Vagina (tissue), 2 donors: ENCODE results near the gene KLC1. TPM values are rescaled to one million over a fixed set of nuclear protein-coding genes. Genes with fewer than 3 reads are reported as not detected.
A peak's percentile ranks its signal among the peaks of the same experiment; 100 is the strongest.
"Not testable (repeated sequence)": the region's sequence is repeated elsewhere in the genome, so short reads cannot be mapped to it uniquely, and the experiment has no call there.

Source experiments
- DNase-seq, 2 donors: peaks; one replicate each; pipeline ENCODE4 v3.0.0-alpha.2; 2017; ENCODE audit errors: extremely low spot score in 2 of 2
- H3K27ac ChIP-seq: fragments of 200-600 bp; sonication (generic); one replicate; pipeline ENCODE4 v1.5.1; 2019
- H3K27me3 ChIP-seq: fragments of 200-600 bp; sonication (generic); one replicate; pipeline ENCODE4 v1.5.1; 2019
- H3K36me3 ChIP-seq, 2 donors: fragments of 200-600 bp; sonication (generic); one replicate each; pipeline ENCODE4 v1.5.1; 2017 to 2019
- H3K4me1 ChIP-seq: fragments of 200-600 bp; sonication (generic); one replicate; pipeline ENCODE4 v1.5.1; 2019
- H3K4me3 ChIP-seq, 2 donors: fragments of 200-600 bp; sonication (generic); 1 replicate in 1 of 2; 2 replicates in 1 of 2; pipeline ENCODE4 v1.5.1; 2016 to 2019
- H3K9me3 ChIP-seq: fragments of 200-600 bp; sonication (generic); one replicate; pipeline ENCODE4 v1.5.1; 2019
- POLR2A ChIP-seq, 2 donors: fragments of 450-650 bp; IDR thresholded peaks; one replicate each; pipeline ENCODE4 v1.6.1; 2017; ENCODE audit warnings: antibody characterized with exemption in 2 of 2, mild to moderate bottlenecking in 2 of 2, moderate library complexity in 2 of 2
- POLR2AphosphoS5 ChIP-seq, 2 donors: sonication (generic); formaldehyde crosslinking; IDR thresholded peaks; one replicate each; pipeline ENCODE4 v1.9.0; 2017; ENCODE audit warnings: antibody characterized with exemption in 2 of 2, mild to moderate bottlenecking in 2 of 2, low read depth in 1 of 2; ENCODE audit not compliant: insufficient read depth in 1 of 2
- intact Hi-C: fragments of 100-400 bp; cut with DNase I; formaldehyde crosslinking; loops from one replicate; pipeline ENCODE4 v1.15.1; 2023
- total RNA-seq: library from RNA; depleted of rRNA; stranded (reverse); fragments of >200 nt; gene quantifications from one replicate; pipeline ENCODE4 v1.2.3, GENCODE V29; 2016
- TF ChIP-seq, protein P1 (sequence below), 3 experiments: fragments of 450-650 bp in 2 of 3; fragments of 200-600 bp in 1 of 3; sonication (generic) in 1 of 3; IDR thresholded peaks; one replicate each; pipeline ENCODE4 v1.5.1; 2017 to 2019; ENCODE audit warnings: antibody characterized with exemption in 3 of 3, mild to moderate bottlenecking in 2 of 3, moderate library complexity in 2 of 3

Gene KLC1
- total RNA-seq, 1 donor from 2014 or later, result 322 TPM

- Histone ChIP-seq H3K4me1 (peaks cover 20% of the 10 kb centered on the region), H3K9me3 (peaks cover 6% of the 10 kb centered on the region), H3K36me3 (no peaks in the 10 kb centered on the region), H3K4me3 (peak overlapping the region; percentile 20 to 24), H3K27me3 (no peaks in the 10 kb centered on the region), H3K27ac (no peak overlapping the region)
- TF ChIP-seq POLR2A (IDR thresholded peaks at IDR 0.05) (no peak), POLR2AphosphoS5 (IDR thresholded peaks at IDR 0.05; ENCODE audit: insufficient read depth in 1 of 2, low read depth in 1 of 2) (no peak)
- TF ChIP-seq, protein P1, sequence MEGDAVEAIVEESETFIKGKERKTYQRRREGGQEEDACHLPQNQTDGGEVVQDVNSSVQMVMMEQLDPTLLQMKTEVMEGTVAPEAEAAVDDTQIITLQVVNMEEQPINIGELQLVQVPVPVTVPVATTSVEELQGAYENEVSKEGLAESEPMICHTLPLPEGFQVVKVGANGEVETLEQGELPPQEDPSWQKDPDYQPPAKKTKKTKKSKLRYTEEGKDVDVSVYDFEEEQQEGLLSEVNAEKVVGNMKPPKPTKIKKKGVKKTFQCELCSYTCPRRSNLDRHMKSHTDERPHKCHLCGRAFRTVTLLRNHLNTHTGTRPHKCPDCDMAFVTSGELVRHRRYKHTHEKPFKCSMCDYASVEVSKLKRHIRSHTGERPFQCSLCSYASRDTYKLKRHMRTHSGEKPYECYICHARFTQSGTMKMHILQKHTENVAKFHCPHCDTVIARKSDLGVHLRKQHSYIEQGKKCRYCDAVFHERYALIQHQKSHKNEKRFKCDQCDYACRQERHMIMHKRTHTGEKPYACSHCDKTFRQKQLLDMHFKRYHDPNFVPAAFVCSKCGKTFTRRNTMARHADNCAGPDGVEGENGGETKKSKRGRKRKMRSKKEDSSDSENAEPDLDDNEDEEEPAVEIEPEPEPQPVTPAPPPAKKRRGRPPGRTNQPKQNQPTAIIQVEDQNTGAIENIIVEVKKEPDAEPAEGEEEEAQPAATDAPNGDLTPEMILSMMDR (IDR thresholded peaks at IDR 0.05), result no peak
- intact Hi-C loops, result no loop called here
- DNase-seq, result no peak
Observed at GRCh38 chr14:103607822-103608221, 21.2 kb upstream of the KLC1 start.

- H3K36me3 ChIP-seq, H3K27me3 ChIP-seq, DNase-seq, H3K27ac ChIP-seq, intact Hi-C loops, H3K9me3 ChIP-seq, H3K4me3 ChIP-seq: not testable (repeated sequence)
- peaks cover 20% of the 10 kb centered on the region for H3K4me1 ChIP-seq
Observed at GRCh38 chr14:103609081-103609480, 19.9 kb upstream of the KLC1 start.

DNA sequence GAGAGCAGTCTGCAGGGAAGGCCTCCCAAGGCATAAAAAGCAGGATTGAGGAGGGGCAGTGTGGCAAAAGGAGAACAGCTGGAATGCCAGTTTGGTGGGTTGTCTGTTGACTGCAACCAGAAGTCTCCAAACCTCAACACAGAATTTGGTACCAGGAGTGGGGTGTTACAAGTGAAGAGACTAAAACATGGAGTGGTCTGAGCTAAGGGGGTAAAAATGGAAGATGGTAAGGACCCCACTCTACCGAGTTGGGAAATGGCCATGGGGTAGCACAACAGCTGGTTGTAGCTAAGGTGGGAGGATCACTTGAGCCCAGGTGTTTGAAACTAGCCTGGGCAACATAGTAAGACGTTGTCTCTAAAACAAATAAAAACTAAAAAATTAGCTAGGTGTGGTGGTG lies 17.8 kb upstream of the KLC1 start:
- Histone ChIP-seq H3K36me3 (no peaks in the 10 kb centered on the region), H3K9me3 (peaks cover 6% of the 10 kb centered on the region), H3K27ac (no peak overlapping the region), H3K27me3 (no peaks in the 10 kb centered on the region), H3K4me1 (peaks cover 20% of the 10 kb centered on the region), H3K4me3 (no peak overlapping the region)
- no peak for DNase-seq
- intact Hi-C loops, result no loop called here
- TF ChIP-seq POLR2A (IDR thresholded peaks at IDR 0.05), result no peak
- TF ChIP-seq, protein P1 (IDR thresholded peaks at IDR 0.05), result no peak
- no peak for TF ChIP-seq POLR2AphosphoS5 (IDR thresholded peaks at IDR 0.05; ENCODE audit: insufficient read depth in 1 of 2, low read depth in 1 of 2)

DNA sequence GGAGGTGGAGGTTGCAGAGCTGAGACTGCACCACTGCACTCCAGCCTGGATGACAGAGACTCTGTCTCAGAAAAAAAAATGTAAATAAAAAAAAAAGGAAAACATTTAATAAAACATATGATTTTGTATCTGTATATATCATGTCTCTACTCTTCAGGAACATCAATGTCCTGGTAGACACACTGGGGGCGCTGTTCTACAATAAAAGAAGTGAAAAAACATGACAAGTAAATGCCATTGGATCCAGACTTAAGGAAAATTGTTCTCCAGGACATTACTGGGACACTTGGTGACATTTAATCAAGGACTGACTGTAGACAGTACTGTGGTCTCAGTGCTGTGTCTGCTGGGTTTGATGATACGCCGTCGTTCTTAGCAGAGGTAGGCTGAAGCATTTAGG lies 15.5 kb upstream of the KLC1 start:
- no peak for DNase-seq
- Histone ChIP-seq H3K27me3 (no peaks in the 10 kb centered on the region), H3K4me1 (peaks cover 1% of the 10 kb centered on the region), H3K4me3 (no peak overlapping the region), H3K27ac (no peak overlapping the region), H3K36me3 (no peaks in the 10 kb centered on the region), H3K9me3 (peaks cover 6% of the 10 kb centered on the region)
- intact Hi-C loops, result no loop called here
- TF ChIP-seq POLR2A (IDR thresholded peaks at IDR 0.05), result no peak
- TF ChIP-seq, protein P1 (IDR thresholded peaks at IDR 0.05), result no peak
- no peak for TF ChIP-seq POLR2AphosphoS5 (IDR thresholded peaks at IDR 0.05; ENCODE audit: insufficient read depth in 1 of 2, low read depth in 1 of 2)

GRCh38 chr14:103616635-103617300 lies 12.2 kb upstream of the KLC1 start:
- no peak for DNase-seq
- Histone ChIP-seq H3K4me1 (no peaks in the 10 kb centered on the region), H3K27me3 (no peaks in the 10 kb centered on the region), H3K36me3 (no peaks in the 10 kb centered on the region), H3K9me3 (no peaks in the 10 kb centered on the region), H3K27ac (no peak overlapping the region), H3K4me3 (no peak overlapping the region)
- TF ChIP-seq, protein P1 (IDR thresholded peaks at IDR 0.05), result no peak
- TF ChIP-seq POLR2A (IDR thresholded peaks at IDR 0.05) (no peak), POLR2AphosphoS5 (IDR thresholded peaks at IDR 0.05; ENCODE audit: insufficient read depth in 1 of 2, low read depth in 1 of 2) (no peak)
- intact Hi-C loops, result no loop called here
